ENCODE data around the gene CXXC1. TPM values are rescaled to one million over a fixed set of nuclear protein-coding genes. Genes with fewer than 3 reads are reported as not detected.
"Not testable (repeated sequence)": the region's sequence is repeated elsewhere in the genome, so short reads cannot be mapped to it uniquely, and the experiment has no call there.

The CXXC1 gene
- total RNA-seq, 1 donor from 2014 or later, result 33.7 TPM

DNA sequence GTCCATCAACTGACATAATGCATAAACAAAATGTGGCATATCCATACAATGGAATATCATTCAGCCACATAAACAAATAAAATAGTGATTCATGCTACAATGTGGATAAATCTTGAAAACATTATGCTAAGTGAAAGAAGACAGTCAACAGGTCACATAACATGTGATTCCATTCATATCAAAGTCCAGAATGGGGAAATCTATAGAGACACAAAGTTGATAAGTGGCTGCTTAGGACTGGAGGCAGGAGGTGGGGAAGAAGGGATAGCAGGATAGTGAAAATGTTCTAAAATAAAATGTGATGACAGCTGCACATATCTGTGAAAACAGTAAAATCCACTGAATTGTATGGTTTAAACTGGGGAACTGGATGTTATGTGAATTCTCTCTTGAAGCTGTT lies 39.9 kb downstream of the CXXC1 start:
- H3K36me3 ChIP-seq, result no peaks in the 10 kb centered on the region
- H3K9me3 ChIP-seq (replicated peaks), result no peaks in the 10 kb centered on the region
- TF ChIP-seq, protein P1, sequence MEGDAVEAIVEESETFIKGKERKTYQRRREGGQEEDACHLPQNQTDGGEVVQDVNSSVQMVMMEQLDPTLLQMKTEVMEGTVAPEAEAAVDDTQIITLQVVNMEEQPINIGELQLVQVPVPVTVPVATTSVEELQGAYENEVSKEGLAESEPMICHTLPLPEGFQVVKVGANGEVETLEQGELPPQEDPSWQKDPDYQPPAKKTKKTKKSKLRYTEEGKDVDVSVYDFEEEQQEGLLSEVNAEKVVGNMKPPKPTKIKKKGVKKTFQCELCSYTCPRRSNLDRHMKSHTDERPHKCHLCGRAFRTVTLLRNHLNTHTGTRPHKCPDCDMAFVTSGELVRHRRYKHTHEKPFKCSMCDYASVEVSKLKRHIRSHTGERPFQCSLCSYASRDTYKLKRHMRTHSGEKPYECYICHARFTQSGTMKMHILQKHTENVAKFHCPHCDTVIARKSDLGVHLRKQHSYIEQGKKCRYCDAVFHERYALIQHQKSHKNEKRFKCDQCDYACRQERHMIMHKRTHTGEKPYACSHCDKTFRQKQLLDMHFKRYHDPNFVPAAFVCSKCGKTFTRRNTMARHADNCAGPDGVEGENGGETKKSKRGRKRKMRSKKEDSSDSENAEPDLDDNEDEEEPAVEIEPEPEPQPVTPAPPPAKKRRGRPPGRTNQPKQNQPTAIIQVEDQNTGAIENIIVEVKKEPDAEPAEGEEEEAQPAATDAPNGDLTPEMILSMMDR (IDR thresholded peaks at IDR 0.05; ENCODE audit: borderline replicate concordance), result no peak
- H3K27ac ChIP-seq (replicated peaks), result no peak overlapping the region
- intact Hi-C loops (cut with micrococcal nuclease), result no loop called here
- no peak overlapping the region for H3K4me3 ChIP-seq
- H3K27me3 ChIP-seq (ENCODE audit: low read depth), result no peaks in the 10 kb centered on the region
- H3K4me1 ChIP-seq, result no peaks in the 10 kb centered on the region
- no peak for DNase-seq

DNA sequence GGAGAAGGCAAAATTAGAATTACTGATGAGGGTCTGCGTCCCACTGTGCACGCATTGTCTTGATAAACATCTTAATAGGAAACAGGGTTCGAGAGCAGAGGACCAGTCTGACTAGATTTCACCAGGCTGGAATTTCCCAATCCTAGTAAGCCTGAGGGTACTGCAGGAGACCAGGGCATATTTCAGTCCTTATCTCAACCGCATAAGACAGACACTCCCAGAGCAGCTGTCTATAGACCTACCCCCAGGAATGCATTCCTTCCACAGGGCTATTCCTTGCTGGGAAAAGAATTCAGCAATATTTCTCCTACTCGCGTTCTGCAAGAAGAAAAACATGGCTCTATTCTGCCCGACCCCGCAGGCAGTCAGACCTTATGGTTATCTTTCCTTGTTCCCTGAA lies 45.7 kb downstream of the CXXC1 start:
- H3K36me3 ChIP-seq; intact Hi-C loops (cut with micrococcal nuclease); H3K27ac ChIP-seq (replicated peaks); H3K4me3 ChIP-seq; H3K27me3 ChIP-seq (ENCODE audit: low read depth); DNase-seq; H3K4me1 ChIP-seq: not testable (repeated sequence)
- H3K9me3 ChIP-seq (replicated peaks), result peaks cover 21% of the 10 kb centered on the region

DNA sequence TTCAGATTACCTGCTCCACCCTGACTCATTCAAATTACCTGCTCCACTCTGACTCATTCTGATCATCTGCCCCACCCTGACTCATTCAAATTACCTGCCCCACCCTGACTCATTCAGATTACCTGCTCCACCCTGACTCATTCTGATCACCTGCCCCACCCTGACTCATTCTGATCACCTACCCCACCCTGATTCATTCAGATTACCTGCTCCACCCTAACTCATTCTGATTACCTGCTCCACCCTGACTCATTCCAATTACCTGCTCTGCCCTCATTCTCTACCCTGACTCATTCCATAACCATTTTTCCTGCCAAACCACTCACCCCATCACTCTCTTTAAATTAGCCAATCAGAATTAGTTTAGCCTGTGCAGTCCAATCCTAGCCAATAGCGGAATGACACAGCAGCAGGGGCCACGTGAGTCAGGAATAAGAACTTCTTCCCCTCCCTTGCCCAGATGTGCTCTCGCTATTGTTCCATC lies 47.4 kb downstream of the CXXC1 start:
- Histone ChIP-seq H3K4me1 (no peaks in the 10 kb centered on the region), H3K27me3 (ENCODE audit: low read depth) (peaks cover 8% of the 10 kb centered on the region), H3K27ac (replicated peaks) (no peak overlapping the region), H3K36me3 (no peaks in the 10 kb centered on the region), H3K4me3 (no peak overlapping the region), H3K9me3 (replicated peaks) (peaks cover 21% of the 10 kb centered on the region)
- intact Hi-C loops (cut with micrococcal nuclease), result no loop called here
- DNase-seq, result no peak
- TF ChIP-seq, protein P1 (IDR thresholded peaks at IDR 0.05; ENCODE audit: borderline replicate concordance), result no peak

DNA sequence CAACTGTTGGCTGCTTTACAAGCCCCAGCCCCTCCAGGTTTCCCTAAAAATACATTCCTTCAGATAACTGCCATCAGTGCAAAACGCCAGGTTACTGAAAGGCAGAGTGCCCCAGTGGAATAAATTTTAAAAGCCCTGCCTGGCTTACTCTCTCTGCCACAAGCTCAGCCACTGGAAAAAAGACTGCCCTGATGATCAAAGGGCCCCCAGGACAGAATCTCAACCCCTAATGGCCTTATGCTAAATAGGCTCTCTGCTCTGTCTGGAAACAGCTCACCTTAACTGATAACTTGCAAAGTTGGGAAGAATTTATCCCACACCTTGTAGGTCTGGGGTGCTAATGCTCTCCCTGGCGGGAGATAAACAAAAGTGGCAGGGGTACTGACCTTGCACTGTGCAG lies 55.1 kb downstream of the CXXC1 start:
- intact Hi-C loops (cut with micrococcal nuclease), result no loop called here
- Histone ChIP-seq H3K9me3 (replicated peaks) (no peaks in the 10 kb centered on the region), H3K27ac (replicated peaks) (no peak overlapping the region), H3K4me3 (no peak overlapping the region), H3K27me3 (ENCODE audit: low read depth) (peaks cover 33% of the 10 kb centered on the region), H3K4me1 (no peaks in the 10 kb centered on the region), H3K36me3 (no peaks in the 10 kb centered on the region)
- TF ChIP-seq, protein P1 (IDR thresholded peaks at IDR 0.05; ENCODE audit: borderline replicate concordance), result no peak
- DNase-seq, result no peak

Other genes with a start within 250 kb of the CXXC1 start
- 0.44 TPM for gene MYO5B, start 92.5 kb downstream of the CXXC1 start, total RNA-seq
- gene CFAP53, start 21.2 kb downstream of the CXXC1 start, total RNA-seq, result 0.16 TPM
- 50.2 TPM for gene MBD1, start 6.2 kb downstream of the CXXC1 start, total RNA-seq
- 0.44 TPM for gene SKA1, start 87.4 kb upstream of the CXXC1 start, total RNA-seq